A673 (cell line): Measurements from ENCODE around the gene PGAP6. TPM values are rescaled to one million over a fixed set of nuclear protein-coding genes. Genes with fewer than 3 reads are reported as not detected.
"Not testable (repeated sequence)": the region's sequence is repeated elsewhere in the genome, so short reads cannot be mapped to it uniquely, and the experiment has no call there.

Experiments used
- BruUV-seq: library from RNA; stranded (reverse); fragments of 400-500 nt; replicated peaks from 2 replicates; lab custom pipeline; 2021; lab: Mats Ljungman, UMichigan
- CTCF ChIA-PET: fragments of 300-600 bp; sonication (Branson Sonifier 250); formaldehyde crosslinking; loops from one replicate; lab custom pipeline; 2022; ENCODE audit warnings: antibody characterized with exemption; lab: Charles Lee
- POLR2A ChIA-PET: fragments of 300-600 bp; sonication (Branson Sonifier 250); formaldehyde crosslinking; loops from one replicate; lab custom pipeline; 2022; ENCODE audit warnings: antibody characterized with exemption; ENCODE audit not compliant: low non-redundant PET; lab: Charles Lee
- DNase-seq: peaks from one replicate; pipeline ENCODE4 v3.0.0-alpha.2; 2015; ENCODE audit warnings: low spot score
- H3K27ac ChIP-seq: fragments of 200-600 bp; sonication (generic); 2 replicates; pipeline ENCODE4 v1.5.1; 2016; ENCODE audit warnings: mixed run types, low read depth, mild to moderate bottlenecking, mixed read lengths, antibody characterized with exemption, low read length; ENCODE audit not compliant: poor library complexity, severe bottlenecking
- H3K27me3 ChIP-seq: fragments of 200-600 bp; sonication (generic); replicated peaks from 2 replicates; pipeline ENCODE4 v1.6.1; 2017; ENCODE audit warnings: mixed run types, low read depth, mild to moderate bottlenecking, mixed read lengths, antibody characterized with exemption, low read length; ENCODE audit not compliant: insufficient read depth, poor library complexity
- H3K36me3 ChIP-seq: fragments of 200-600 bp; sonication (generic); 2 replicates; pipeline ENCODE4 v1.6.1; 2016; ENCODE audit warnings: mixed run types, mild to moderate bottlenecking, mixed read lengths, antibody characterized with exemption, low read length; ENCODE audit not compliant: insufficient read depth, poor library complexity, severe bottlenecking
- H3K4me1 ChIP-seq: fragments of 200-600 bp; sonication (generic); 2 replicates; pipeline ENCODE4 v1.6.1; 2017; ENCODE audit warnings: mixed run types, mild to moderate bottlenecking, mixed read lengths, antibody characterized with exemption, low read length; ENCODE audit not compliant: insufficient read depth, poor library complexity, severe bottlenecking
- H3K4me3 ChIP-seq: fragments of 200-600 bp; sonication (generic); 2 replicates; pipeline ENCODE4 v1.5.1; 2016; ENCODE audit warnings: low read depth, mixed run types, mild to moderate bottlenecking, mixed read lengths, low read length; ENCODE audit not compliant: poor library complexity, severe bottlenecking
- H3K9me3 ChIP-seq: fragments of 200-600 bp; sonication (generic); 2 replicates; pipeline ENCODE4 v1.6.1; 2016; ENCODE audit warnings: mixed run types, low read depth, mild to moderate bottlenecking, mixed read lengths, antibody characterized with exemption, low read length; ENCODE audit not compliant: poor library complexity, severe bottlenecking
- CTCF ChIP-seq: fragments of 300-800, 200-600 bp; sonication (generic); conservative IDR thresholded peaks from 2 replicates; pipeline ENCODE4 v1.5.1; 2017; ENCODE audit warnings: low read depth, mild to moderate bottlenecking, antibody characterized with exemption, low read length, moderate library complexity, mixed read lengths
- EZH2 ChIP-seq: fragments of 200-600 bp; sonication (generic); IDR thresholded peaks from 2 replicates; pipeline ENCODE4 v1.6.1; 2017; ENCODE audit warnings: borderline replicate concordance, low read depth, mild to moderate bottlenecking, mixed read lengths, antibody characterized with exemption, low read length; ENCODE audit not compliant: poor library complexity, severe bottlenecking
- intact Hi-C: fragments of 100-400 bp; cut with micrococcal nuclease; formaldehyde crosslinking; loops from one replicate; pipeline ENCODE4 v1.10.0; 2022; ENCODE audit not compliant: unreplicated experiment
- total RNA-seq: library from RNA; stranded (reverse); gene quantifications from 2 replicates; pipeline ENCODE4 v1.2.3, GENCODE V29; 2021

Gene PGAP6
- total RNA-seq, 1 experiment from 2014 or later = 38.7 TPM

- intact Hi-C loops = no loop called here
- H3K4me1 ChIP-seq = no peaks in the 10 kb centered on the region
- POLR2A ChIA-PET = no interaction called here
- H3K4me3 ChIP-seq = no peak overlapping the region
- TF ChIP-seq EZH2 = no peak
- no peak for TF ChIP-seq CTCF
- no peaks in the 10 kb centered on the region for H3K27me3 ChIP-seq
- BruUV-seq = no TSS peak
- CTCF ChIA-PET = interaction anchor here (0.6 kb wide), 1 partner anchor 148 kb away, joined by 3 read pairs; no protein-coding TSS in a partner anchor
- no peak overlapping the region for H3K27ac ChIP-seq
- H3K36me3 ChIP-seq = no peaks in the 10 kb centered on the region
- no peak for DNase-seq
- no peaks in the 10 kb centered on the region for H3K9me3 ChIP-seq
These were observed 48.2 kb downstream of the PGAP6 start for GRCh38 chr16:333406-334094.

- H3K4me1 ChIP-seq, H3K9me3 ChIP-seq, CTCF ChIA-PET, H3K36me3 ChIP-seq, DNase-seq, BruUV-seq, H3K4me3 ChIP-seq, intact Hi-C loops, H3K27me3 ChIP-seq, POLR2A ChIA-PET, H3K27ac ChIP-seq: not testable (repeated sequence)
These were observed 50.5 kb downstream of the PGAP6 start for GRCh38 chr16:331181-331814.

- H3K4me1 ChIP-seq = no peaks in the 10 kb centered on the region
- H3K36me3 ChIP-seq = no peaks in the 10 kb centered on the region
- POLR2A ChIA-PET = no interaction called here
- intact Hi-C loops = no loop called here
- DNase-seq = no peak
- H3K9me3 ChIP-seq = no peaks in the 10 kb centered on the region
- H3K27ac ChIP-seq = no peak overlapping the region
- no peaks in the 10 kb centered on the region for H3K27me3 ChIP-seq
- CTCF ChIA-PET = no interaction called here
- no peak overlapping the region for H3K4me3 ChIP-seq
- no peak for TF ChIP-seq EZH2
- BruUV-seq = no TSS peak
These were observed 51.0 kb downstream of the PGAP6 start for GRCh38 chr16:330741-331140.

GRCh38 chr16:325375-326145 is 56.2 kb downstream of the PGAP6 start:
- H3K27ac ChIP-seq = no peak overlapping the region
- H3K27me3 ChIP-seq = no peaks in the 10 kb centered on the region
- intact Hi-C loops = no loop called here
- no TSS peak for BruUV-seq
- ChIA-PET POLR2A (no interaction called here), CTCF (no interaction called here)
- H3K4me1 ChIP-seq = peaks cover 12% of the 10 kb centered on the region
- DNase-seq = no peak
- TF ChIP-seq EZH2 (no peak), CTCF (no peak)
- H3K9me3 ChIP-seq = no peaks in the 10 kb centered on the region
- no peaks in the 10 kb centered on the region for H3K36me3 ChIP-seq
- no peak overlapping the region for H3K4me3 ChIP-seq
